SK-MEL-5 (cell line): ENCODE data around the gene SLC5A1. TPM values are rescaled to one million over a fixed set of nuclear protein-coding genes. Genes with fewer than 3 reads are reported as not detected.

Source experiments
- DNase-seq: peaks from one replicate; pipeline ENCODE4 v3.0.0-alpha.2; 2016; ENCODE audit warnings: low read depth, low spot score
- in situ Hi-C: cut with HindIII; loops from 2 replicates; pipeline ENCODE4 v1.10.0; 2016; ENCODE audit warnings: low sequenced_read_pairs, high pct_unique_total_duplicates, low pct_unique_long_range_greater_than_20kb
- polyA plus RNA-seq, 2 experiments: library from polyadenylated mRNA; depleted of rRNA; stranded (reverse); fragments of >200 nt; gene quantifications; 2 replicates each; pipeline ENCODE4 v1.2.3, GENCODE V29; 2015
- total RNA-seq: library from RNA; depleted of rRNA; stranded (reverse); fragments of >200 nt; shearing (Covaris generic); gene quantifications from 2 replicates; pipeline ENCODE4 v1.2.3, GENCODE V29; 2014; rRNA removed

Gene SLC5A1
- total RNA-seq: 0.19 and 0.24 TPM in 2 replicates
- 0.06 and 0.08 TPM in 2 replicates for polyA plus RNA-seq (2015; cell fraction: cytosol; rRNA removed)
- polyA plus RNA-seq (2015; cell fraction: nucleus; rRNA removed): not detected in 2 replicates

DNA sequence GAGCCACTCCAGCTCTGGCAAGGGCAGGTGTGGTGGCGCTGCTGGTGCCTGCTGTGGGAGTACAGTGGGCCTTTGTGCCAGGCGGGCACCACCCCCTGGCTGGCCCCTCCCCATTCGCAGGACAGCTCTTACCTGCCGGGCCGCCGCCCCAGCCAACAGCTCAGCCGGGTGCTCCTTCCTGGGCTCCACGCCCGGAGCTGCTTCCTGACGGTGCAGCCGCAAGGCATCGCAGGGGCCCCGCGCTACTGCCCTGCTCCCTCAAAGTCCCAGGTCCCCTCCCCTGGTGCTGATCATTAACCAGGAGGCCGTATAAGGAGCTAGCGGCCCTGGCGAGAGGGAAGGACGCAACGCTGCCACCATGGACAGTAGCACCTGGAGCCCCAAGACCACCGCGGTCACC, at the start of gene SLC5A1:
TSS of gene SLC5A1 (plus strand) at position 338 of the 400 bp plus-strand sequence. CDS start at position 359, 21 bp downstream.
- in situ Hi-C loops: no loop called here
- DNase-seq: no peak

DNA sequence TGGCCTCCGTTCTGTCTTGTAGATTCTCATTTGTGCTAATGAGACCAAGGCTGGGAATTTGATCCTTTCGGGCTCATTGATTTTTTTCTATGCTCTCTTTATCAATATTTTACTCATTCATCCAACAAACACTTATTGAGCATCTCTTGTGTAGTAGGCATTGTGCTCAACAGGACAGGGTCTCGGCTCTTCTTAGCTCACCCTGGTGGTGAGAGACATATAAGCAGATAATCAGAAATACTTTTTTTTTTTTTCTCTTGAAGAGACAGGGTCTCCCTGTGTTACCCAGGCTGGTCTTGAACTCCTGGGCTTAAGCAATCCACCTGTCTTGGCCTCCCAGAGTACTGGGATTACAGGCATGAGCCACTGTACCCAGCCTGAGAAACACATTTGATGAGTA, 48.0 kb upstream of the SLC5A1 start:
- DNase-seq: peak; percentile 54
- in situ Hi-C loops: no loop called here

DNA sequence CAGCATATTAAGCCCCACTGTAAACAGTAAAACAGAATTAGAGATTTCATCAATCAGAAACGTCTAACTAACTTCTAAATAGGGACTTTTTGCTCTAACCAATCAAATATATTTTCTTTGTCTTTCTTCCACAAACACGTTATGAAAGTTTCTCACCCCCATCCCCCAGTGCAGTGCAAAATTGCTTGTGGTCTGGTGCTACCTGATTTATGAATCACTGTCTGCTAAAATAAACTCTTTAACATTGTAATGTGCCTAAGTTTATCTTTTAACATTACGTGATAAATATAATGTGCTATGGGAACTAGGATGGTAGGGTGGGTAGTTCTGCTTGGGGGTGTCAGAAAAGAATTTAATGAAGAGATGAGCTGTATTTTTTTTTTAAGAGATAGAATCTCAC, 47.3 kb upstream of the SLC5A1 start:
- in situ Hi-C loops: no loop called here
- DNase-seq: no peak

DNA sequence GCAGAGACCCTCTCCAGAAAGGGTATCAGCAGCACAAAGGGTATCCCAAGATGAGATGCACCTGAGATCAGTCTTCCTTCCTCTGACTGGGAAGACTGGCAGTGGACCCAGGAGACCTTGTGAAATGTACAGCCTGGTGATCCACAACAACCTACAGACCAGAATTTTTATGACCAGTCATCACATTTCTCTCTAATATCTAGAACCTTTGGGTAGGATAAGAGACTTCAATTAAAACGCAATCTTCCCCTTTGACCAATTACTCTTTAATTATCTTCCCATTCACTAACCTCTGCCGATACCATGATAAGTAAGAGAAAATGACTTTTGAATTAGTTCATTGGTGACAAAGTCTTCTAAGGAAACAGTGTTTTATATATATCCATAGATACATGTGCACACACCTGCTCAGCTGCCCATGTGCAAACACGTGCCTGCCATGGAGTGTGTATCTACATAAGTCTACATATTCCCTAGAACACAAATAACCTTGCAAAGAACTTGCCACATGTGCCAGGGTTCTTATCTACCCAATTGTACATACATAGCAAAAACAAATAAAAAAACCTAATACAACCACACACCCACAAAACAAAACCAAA, 44.2 kb upstream of the SLC5A1 start:
- in situ Hi-C loops: no loop called here
- DNase-seq: no peak

DNA sequence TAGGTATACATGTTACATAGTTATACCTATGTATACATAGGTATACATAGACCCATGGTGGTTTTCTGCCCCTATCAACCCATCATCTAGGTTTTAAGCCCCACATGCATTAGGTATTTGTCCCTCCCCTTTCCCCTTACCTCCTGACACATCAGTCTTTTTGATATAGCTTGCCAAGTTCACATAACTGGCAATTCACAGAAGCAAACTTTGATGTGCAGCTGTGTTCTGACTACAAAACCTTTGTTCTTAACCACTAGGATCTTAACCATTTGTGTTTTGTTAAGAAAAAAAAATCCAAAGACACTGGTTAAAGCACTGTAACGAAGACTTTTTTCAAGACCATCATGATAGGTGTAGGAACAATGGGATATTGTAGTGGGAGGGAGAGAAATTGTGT, 42.9 kb upstream of the SLC5A1 start:
- no peak for DNase-seq
- in situ Hi-C loops: no loop called here

DNA sequence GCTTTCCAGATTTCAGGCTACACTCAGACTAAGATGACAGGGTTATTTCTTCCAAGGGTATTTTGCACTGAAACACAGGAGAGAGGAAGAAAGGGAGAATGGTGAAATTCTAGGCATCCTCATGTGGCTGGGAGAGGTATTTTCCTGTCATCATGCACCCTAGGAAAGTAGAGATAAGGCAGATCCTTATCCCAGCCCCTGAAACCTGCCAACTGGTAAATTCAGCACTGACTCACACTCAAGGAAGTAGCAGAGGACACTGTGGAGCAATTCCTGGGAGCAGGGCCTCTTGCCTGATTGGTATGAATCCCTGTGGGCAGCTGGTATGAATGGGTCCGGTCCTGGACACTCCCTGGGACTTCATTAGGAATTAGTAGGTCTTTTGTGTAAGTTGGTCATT, 37.6 kb upstream of the SLC5A1 start:
- in situ Hi-C loops: no loop called here
- no peak for DNase-seq

DNA sequence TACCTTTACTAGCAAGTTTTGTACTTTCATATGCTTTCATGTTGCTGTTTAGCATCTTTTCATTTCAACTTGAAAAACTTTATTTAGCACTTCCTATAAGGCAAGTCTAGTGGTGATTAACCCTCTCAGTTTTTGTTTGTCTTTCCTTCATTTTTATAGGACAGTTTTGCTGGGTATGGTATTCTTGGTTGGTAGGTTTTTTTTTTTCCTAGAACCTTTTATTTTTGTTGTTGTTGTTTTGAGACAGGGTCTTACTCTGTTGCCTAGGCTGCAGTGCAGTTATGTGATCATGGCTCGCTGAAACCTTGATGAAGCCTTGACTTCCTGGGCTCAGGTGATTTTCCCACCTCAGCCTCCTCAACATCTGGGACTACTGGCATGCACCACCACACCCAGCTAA, 29.9 kb upstream of the SLC5A1 start:
- no peak for DNase-seq
- in situ Hi-C loops: no loop called here

DNA sequence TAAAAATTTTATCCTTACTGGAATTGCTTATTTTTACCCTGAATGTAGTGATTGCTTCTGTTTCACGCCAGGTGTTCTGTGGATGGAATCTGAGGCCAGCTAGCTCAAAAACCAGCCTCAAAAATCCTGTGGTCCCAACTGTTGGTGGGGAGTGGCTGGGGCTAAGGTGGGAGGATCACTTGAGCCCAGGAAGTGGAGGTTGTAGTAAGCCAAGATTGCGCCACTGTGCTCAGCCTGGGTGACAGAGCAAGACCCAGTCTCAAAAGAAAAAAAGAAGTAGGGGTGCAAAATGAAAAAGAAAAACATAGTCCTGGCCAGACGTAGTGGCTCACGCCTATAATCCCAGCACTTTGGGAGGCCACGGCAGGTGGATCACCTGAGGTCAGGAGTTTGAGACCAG, 27.0 kb upstream of the SLC5A1 start:
- in situ Hi-C loops: no loop called here
- no peak for DNase-seq

DNA sequence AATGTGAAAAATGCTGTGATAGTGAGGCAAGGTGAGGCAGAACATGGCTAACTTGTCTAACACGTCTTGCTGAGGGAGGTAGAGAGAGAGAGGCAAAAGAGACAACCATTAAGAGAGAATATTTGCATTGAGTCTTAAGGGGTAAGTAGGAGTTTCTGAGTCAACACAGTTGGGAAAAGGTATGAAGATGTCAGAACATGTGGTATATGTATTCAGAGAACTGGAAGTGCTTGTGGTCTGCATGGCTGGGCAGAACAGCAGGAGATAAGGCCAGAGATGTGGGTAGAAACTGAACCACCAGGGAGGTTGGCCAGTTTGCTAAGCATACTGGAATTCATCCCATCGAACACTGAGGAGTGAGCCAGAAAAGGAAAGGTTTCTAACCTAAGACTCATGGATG, 25.0 kb upstream of the SLC5A1 start:
- in situ Hi-C loops: no loop called here
- no peak for DNase-seq

DNA sequence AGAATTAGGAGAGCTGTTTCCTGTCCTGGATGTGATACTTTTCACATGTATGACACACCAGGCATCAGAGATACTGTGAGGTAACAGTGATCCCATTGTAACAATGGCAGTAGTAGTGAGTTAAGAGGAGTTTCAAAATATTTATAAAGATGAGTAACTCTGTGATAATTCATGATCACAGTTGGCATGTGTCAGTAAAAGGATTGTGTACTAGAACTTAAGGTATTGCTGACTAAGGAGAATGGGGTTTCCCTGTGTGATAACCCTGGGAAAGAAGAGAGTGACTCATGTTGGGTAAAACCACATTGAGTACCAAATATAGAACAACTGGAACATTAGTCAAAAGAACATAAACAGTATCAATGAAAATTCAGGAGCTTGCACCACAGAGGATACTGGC, 22.9 kb upstream of the SLC5A1 start:
- in situ Hi-C loops: no loop called here
- DNase-seq: peak; percentile 32

DNA sequence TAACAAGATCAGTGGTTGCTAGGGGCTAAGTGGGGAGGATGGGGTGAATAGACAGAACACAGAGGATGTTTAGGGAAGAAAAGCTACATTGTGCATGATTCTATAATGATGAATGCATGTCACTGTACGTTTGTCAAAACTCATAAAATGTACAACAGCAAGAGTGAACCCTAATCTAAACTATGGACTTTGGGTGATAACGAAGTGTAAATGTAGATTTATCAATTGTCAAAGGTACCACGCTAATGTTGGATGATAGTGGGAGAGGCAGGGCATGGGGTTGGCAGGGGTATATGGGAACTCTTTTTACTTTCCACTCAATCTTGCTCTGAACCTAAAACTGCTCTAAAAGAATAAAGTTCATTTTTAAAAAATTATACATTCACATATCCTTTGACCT, 21.3 kb upstream of the SLC5A1 start:
- no peak for DNase-seq
- in situ Hi-C loops: no loop called here

DNA sequence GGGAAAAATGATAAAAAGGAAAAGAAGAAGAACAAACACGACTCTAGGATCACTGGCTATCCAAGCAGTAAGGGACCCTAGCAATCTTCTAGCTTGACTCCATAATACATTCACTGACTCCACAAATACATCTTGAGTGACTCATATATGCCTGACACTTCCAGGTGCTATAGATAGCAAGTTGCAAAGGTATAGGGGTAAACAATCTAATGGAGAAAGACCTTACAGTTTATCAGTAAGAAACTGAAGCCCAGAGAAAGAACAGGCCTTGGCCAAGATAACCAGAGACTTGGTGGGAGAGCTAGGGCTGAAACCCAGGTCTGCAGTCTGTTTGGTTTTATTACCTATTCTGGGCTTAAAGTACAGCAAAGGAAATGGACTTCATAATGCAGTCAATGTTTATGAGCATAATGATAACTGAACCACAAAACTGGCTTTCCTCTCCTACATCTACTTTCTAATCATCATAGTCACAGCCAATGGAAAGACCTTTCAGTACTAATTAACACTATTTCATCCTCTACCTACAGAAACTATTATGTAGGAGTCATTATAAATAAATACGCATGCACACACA, 19.7 kb upstream of the SLC5A1 start:
- in situ Hi-C loops: no loop called here
- DNase-seq: no peak

DNA sequence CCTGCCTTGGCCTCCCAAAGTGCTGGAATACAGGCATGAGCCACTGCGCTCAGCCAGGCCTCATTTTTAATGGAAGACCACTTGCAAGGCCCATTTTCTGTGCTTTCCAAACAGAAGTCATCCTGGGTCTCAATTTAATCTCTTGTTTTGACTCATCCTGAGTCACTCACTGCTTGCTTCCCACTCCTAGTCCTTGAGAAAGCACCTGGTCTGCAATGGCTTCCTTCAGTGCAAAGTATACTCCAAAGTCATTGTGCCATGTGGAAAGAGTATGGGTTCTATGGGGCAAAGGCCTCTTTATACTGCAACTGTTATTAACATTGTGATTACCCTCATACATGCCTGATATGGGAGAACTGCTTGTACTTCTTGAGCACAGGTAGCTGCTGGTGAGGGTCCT, 18.3 kb upstream of the SLC5A1 start:
- DNase-seq: no peak
- in situ Hi-C loops: no loop called here

DNA sequence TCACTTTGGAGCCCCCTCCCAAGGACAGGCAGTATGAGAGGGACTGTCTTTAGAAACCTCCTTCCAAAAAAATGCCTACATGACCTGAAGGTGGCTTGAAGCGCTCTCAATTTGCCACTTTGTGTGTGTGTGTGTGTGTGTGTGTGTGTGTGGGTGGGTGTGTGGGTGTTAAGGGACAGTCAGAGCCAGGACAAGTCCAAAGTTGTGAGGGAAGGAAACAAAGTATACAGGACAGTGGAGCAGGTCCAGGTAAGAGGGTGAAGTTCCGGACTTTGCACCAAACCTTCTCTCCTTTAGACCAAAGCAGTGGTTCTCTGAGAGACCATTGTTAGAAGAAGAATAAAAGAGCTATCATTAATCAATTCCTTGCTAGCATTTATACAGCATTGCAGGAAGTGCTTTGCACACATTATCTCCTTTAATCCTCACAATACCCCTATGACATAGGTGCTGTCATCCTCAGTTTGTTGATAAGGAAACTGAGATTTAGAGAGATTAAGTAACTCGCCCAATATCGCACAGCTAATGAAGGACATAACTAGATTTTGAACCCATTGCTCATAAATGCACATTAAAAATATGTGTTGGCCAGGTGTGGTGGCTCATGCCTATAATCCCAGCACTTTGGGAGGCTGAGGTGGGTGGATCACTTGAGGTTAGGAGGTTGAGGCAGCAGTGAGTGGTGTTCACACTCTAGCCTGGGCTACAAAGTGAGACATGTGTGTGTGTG, 12.4 kb upstream of the SLC5A1 start:
- DNase-seq: no peak
- in situ Hi-C loops: no loop called here

DNA sequence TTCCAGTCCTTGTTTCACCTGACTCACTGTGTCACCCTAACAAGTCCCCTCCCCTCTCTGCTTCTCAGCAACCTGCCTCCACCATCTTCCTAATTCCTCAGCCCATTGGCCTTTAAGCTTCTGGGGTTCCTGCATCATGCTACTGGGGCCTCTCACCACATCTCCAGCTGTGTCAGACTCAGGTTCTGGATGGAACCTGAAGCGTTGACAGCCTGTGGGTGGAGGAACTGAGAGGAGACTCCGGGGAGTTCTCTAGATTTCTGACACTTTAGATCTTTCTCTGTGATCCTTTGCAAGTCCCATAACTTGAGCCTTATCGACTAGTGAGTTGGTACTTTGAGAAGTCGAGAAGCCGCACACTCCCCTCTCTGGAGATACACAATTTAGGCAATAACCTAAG, 11.6 kb upstream of the SLC5A1 start:
- in situ Hi-C loops: no loop called here
- DNase-seq: no peak

DNA sequence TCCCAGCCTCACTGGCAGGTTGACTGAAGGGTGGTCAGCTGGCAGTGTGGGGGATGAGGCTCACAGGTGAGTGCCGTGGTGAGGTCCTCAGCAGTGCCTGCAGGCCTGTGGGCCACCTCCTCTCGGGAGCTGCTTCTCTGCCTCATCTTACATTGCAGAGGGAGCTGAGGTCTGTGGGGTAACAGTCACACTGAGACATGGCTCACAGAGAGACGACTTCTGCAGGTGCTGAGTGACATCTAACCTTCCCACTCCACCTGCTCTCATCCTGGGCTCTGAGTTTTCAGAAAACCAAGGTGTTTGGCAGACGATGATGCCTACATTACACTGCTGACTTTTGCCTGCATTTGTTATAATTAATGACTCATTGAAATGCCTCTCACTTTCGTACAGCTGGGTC, 8.8 kb upstream of the SLC5A1 start:
- DNase-seq: no peak

DNA sequence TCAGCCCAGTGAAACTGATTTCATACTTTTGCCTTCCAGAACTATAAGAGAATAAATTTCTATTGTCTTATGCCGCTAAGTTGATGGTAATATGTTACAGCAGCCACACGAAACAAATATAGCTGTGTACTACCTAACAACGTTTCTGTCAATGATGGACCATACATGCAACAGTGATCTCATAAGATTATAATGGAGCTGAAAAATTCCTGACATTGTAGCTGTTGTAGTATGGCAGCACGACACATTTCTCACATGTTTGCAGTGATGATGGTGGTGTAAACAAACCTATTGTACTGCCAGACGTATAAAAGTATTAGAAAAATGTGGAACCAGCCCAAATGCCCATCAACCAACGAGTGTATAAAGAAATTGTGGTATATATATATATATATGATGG, 5.8 kb upstream of the SLC5A1 start:
- DNase-seq: no peak
- in situ Hi-C loops: no loop called here

More for the DNA sequence above, 8.8 kb upstream of the SLC5A1 start:
- in situ Hi-C loops: no loop called here

DNA sequence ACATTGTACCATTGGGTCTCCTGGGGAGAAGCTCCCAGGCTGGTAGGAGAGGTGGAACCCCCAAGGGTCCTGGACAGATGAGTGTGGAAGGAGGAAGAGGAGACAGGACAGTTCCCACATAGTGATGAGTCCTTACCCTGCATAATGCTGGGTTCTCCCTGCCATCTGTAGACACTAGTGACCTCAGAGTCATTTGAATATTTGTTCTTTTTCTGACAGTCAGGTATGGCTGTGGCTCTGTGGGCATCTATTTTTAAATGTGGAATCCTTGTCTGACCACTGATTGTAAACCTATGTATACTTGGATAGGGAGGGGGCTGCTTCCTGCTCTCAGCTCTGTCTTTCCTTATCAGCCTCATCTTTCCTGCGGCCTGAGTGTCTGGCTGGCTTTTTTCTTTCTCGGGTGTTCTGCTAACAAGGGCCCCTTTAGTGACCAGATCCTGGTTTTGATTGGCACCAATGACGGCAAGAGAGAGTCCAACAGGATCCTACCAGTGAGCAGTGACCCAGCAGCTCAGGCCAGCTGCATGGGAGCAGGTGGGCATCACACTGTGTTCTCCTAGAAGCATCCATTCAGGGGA, 2.6 kb upstream of the SLC5A1 start:
- in situ Hi-C loops: no loop called here
- DNase-seq: no peak

DNA sequence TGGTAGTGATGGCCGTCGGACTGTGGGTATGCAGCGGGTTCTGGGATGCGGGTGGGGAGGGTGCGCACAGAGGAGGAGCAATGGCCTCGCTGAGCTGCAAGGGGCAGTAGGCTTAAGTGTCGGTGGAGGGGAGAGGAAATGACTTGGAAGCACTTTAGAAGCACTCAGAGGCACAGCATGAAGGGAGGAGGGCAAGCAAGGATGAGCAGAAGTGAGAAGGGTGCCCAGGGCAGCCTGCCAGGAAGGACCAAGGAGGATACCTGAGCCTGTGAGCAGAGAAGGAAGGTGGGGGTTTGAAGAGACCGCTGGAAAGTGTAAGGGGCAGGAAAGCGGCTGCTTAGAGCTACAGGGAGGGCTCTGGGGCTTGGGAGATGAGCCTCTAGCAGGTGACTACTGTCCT, 330 bp downstream of the SLC5A1 start:
- in situ Hi-C loops: no loop called here
- DNase-seq: no peak
